Measurements from ENCODE around the gene ALDOC. TPM values are rescaled to one million over a fixed set of nuclear protein-coding genes. Genes with fewer than 3 reads are reported as not detected.

ALDOC gene
- total and polyA plus RNA-seq, 2 of the 13 experiments (the other 11 are each of a cell fraction or from before 2014, with no cell fraction given): 15.4 to 60.9 TPM

GRCh38 chr17:28572259-28573039, 4.2 kb downstream of the ALDOC start (continued):
- TF ChIP-seq ZNF687 (CRISPR knock-in tag; IDR thresholded peaks at IDR 0.05): peak; percentile 29; the same call in 1 of the 2 replicates
- no peak for TF ChIP-seq FOXK2 (IDR thresholded peaks at IDR 0.05)
- TF ChIP-seq CERS6 (CRISPR knock-in tag; IDR thresholded peaks at IDR 0.05): no peak
- no peak for TF ChIP-seq LBX2 (CRISPR knock-in tag; IDR thresholded peaks at IDR 0.05; ENCODE audit: borderline replicate concordance)
